Peyer's patch (tissue), 4 donors: ENCODE results near the gene KLHDC9. TPM values are rescaled to one million over a fixed set of nuclear protein-coding genes. Genes with fewer than 3 reads are reported as not detected.
A peak's percentile ranks its signal among the peaks of the same experiment; 100 is the strongest.
"Not testable (repeated sequence)": the region's sequence is repeated elsewhere in the genome, so short reads cannot be mapped to it uniquely, and the experiment has no call there.

ENCODE experiments used
- DNase-seq, 3 donors: peaks; one replicate each; pipeline ENCODE4 v3.0.0-alpha.2; 2017 to 2019
- H3K27ac ChIP-seq, 4 donors: fragments of 200-600 bp; sonication (generic); one replicate each; pipeline ENCODE4 v1.5.1; 2016 to 2019
- H3K27me3 ChIP-seq, 2 donors: fragments of 200-600 bp; sonication (generic); one replicate each; pipeline ENCODE4 v1.5.1; 2019
- H3K36me3 ChIP-seq, 3 donors: fragments of 200-600 bp; sonication (generic); one replicate each; pipeline ENCODE4 v1.5.1; 2016 to 2019
- H3K4me1 ChIP-seq, 4 donors: fragments of 200-600 bp; sonication (generic); one replicate each; pipeline ENCODE4 v1.5.1; 2016 to 2019
- H3K4me3 ChIP-seq, 4 donors: fragments of 200-600 bp; sonication (generic); 1 replicate in 3 of 4; 2 replicates in 1 of 4; pipeline ENCODE4 v1.5.1; 2016 to 2019; ENCODE audit warnings: mild to moderate bottlenecking in 1 of 4
- H3K9me3 ChIP-seq, 4 donors: fragments of 200-600 bp; sonication (generic); one replicate each; pipeline ENCODE4 v1.5.1; 2016 to 2019; ENCODE audit warnings: mild to moderate bottlenecking in 1 of 4
- POLR2A ChIP-seq, 2 donors: fragments of 450-650 bp; IDR thresholded peaks; one replicate each; pipeline ENCODE4 v1.5.1; 2017; ENCODE audit warnings: antibody characterized with exemption in 2 of 2, mild to moderate bottlenecking in 2 of 2, moderate library complexity in 2 of 2
- total RNA-seq, 4 donors: library from RNA; depleted of rRNA; stranded (reverse); fragments of >200 nt; gene quantifications; one replicate each; pipeline ENCODE4 v1.1.0, GENCODE V29; 2016
- TF ChIP-seq, protein P1 (sequence below), 6 experiments: fragments of 450-650 bp in 4 of 6; fragments of 200-600 bp in 2 of 6; sonication (generic) in 1 of 6; IDR thresholded peaks; one replicate each; pipeline ENCODE4 v1.5.1; 2017 to 2019; ENCODE audit warnings: antibody characterized with exemption in 6 of 6, mild to moderate bottlenecking in 3 of 6, moderate library complexity in 1 of 6

Gene KLHDC9
- total RNA-seq, 4 donors from 2014 or later: 2.1 to 4.8 (median 2.4) TPM; not detected in 1

DNA sequence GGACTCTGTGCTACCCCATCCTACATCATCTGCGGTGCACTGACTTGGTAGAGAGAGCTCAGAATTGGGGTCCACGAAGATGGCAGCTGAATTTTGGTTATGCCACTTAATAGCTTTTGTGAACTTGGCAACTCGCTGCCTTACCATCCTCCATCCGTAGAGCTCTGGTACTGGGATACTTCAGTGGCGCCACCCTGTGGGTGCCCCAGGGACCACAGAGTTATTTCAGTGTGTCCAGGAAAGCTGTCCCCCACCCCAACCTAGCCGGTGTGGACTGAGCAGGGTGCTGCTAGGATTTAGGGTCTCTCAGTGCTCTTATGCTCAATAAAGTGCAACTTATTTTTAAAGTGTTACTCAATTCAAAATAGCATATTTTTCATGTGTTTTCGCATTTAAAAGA is 43.4 kb upstream of the KLHDC9 start:
- DNase-seq: no peak
- TF ChIP-seq, protein P1, sequence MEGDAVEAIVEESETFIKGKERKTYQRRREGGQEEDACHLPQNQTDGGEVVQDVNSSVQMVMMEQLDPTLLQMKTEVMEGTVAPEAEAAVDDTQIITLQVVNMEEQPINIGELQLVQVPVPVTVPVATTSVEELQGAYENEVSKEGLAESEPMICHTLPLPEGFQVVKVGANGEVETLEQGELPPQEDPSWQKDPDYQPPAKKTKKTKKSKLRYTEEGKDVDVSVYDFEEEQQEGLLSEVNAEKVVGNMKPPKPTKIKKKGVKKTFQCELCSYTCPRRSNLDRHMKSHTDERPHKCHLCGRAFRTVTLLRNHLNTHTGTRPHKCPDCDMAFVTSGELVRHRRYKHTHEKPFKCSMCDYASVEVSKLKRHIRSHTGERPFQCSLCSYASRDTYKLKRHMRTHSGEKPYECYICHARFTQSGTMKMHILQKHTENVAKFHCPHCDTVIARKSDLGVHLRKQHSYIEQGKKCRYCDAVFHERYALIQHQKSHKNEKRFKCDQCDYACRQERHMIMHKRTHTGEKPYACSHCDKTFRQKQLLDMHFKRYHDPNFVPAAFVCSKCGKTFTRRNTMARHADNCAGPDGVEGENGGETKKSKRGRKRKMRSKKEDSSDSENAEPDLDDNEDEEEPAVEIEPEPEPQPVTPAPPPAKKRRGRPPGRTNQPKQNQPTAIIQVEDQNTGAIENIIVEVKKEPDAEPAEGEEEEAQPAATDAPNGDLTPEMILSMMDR (IDR thresholded peaks at IDR 0.05): no peak
- no peak for TF ChIP-seq POLR2A (IDR thresholded peaks at IDR 0.05)
- Histone ChIP-seq H3K27ac (no peak overlapping the region), H3K9me3 (no peaks in the 10 kb centered on the region), H3K27me3 (peaks cover 0 to 3% of the 10 kb centered on the region in 2 donors), H3K4me3 (no peak overlapping the region), H3K36me3 (peaks cover 0 to 21% (median 0%) of the 10 kb centered on the region in 3 donors), H3K4me1 (peaks cover 0 to 7% (median 0%) of the 10 kb centered on the region in 4 donors)

DNA sequence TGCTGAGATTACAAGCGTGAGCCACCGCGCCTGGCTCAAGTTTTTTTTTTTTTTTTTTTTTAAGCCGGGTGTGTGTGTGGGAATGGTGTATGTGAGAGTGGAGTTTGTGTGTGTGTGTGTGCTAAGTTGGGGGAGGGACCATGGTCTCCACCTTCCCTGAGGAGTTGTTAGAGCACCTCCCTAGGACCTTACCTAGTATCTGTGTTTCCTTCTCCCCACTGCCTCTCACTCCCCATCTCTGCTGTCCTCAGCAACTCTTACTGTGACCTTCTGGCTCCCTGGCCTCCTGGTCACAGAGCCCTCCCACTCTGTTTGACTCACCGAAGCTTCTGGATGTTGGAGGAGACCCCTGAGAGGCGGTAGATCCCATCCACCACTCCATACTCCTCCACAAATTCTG is 38.9 kb upstream of the KLHDC9 start:
- no peak overlapping the region for H3K27ac ChIP-seq
- H3K9me3 ChIP-seq: no peaks in the 10 kb centered on the region
- H3K36me3 ChIP-seq: no peaks in the 10 kb centered on the region
- H3K4me1 ChIP-seq: no peaks in the 10 kb centered on the region
- peaks cover 0 to 3% of the 10 kb centered on the region in 2 donors for H3K27me3 ChIP-seq
- no peak for DNase-seq
- no peak overlapping the region for H3K4me3 ChIP-seq
- no peak for TF ChIP-seq POLR2A (IDR thresholded peaks at IDR 0.05)
- TF ChIP-seq, protein P1 (IDR thresholded peaks at IDR 0.05): no peak

DNA sequence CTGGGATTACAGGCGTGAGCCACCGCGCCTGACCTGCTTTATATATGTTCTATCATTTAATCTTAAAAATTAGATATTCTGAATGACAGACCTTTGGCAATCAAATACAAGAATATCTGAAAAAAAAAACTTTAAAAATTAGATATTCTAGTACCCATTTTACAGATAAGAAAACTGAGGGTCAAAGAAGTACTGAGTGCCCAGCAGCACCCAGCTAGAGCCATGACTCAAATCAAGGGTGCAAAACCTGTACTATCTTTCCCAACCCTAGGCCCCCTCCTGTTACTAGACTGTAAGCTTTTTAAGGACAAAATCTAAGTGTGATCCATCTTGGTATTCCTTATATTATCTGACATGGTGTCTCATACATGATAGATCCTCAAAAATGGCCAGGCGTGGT is 36.7 kb upstream of the KLHDC9 start:
- Histone ChIP-seq H3K4me1 (peaks cover 0 to 5% (median 0%) of the 10 kb centered on the region in 4 donors), H3K9me3 (no peaks in the 10 kb centered on the region), H3K36me3 (no peaks in the 10 kb centered on the region), H3K27me3 (no peaks in the 10 kb centered on the region), H3K27ac (no peak overlapping the region), H3K4me3 (no peak overlapping the region)
- no peak for TF ChIP-seq POLR2A (IDR thresholded peaks at IDR 0.05)
- TF ChIP-seq, protein P1 (IDR thresholded peaks at IDR 0.05): no peak
- DNase-seq: no peak

DNA sequence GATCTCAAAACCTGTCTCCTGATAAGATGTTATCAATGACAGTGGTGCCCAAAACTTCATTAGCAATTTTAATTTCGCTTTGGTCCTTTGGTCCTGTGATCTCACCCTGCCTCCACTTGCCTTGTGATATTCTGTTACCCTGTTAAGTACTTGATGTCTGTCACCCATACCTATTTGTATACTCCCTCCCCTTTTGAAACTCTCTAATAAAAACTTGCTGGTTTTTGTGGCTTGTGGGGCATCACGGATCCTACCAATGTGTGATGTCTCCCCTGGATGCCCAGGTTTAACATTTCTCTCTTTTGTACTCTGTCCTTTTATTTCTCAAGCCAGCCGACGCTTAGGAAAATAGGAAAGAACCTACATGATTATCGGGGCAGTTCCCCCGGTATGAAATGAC is 34.2 kb upstream of the KLHDC9 start:
- H3K9me3 ChIP-seq, DNase-seq, H3K27me3 ChIP-seq, H3K27ac ChIP-seq, H3K4me3 ChIP-seq, H3K36me3 ChIP-seq: not testable (repeated sequence)
- peaks cover 0 to 19% (median 0%) of the 10 kb centered on the region in 4 donors for H3K4me1 ChIP-seq

DNA sequence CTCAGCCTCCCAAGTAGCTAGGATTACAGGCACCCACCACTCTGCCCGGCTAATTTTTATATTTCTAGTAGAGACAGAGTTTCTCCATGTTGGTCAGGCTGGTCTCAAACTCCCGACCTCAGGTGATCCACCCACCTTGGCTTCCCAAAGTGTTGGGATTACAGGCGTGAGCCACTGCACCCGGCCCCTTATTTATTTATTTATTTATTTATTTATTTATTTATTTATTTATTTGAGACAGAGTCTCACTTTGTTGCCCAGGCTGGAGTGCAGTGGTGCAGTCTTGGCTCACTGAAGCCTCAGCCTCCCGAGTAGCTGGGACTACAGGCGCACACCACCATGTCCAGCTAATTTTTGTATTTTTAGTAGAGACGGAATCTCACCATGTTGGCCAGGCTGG is 32.5 kb upstream of the KLHDC9 start:
- H3K27ac ChIP-seq, H3K27me3 ChIP-seq, H3K9me3 ChIP-seq, H3K4me3 ChIP-seq, DNase-seq, H3K36me3 ChIP-seq: not testable (repeated sequence)
- peaks cover 0 to 19% (median 2%) of the 10 kb centered on the region in 4 donors for H3K4me1 ChIP-seq

DNA sequence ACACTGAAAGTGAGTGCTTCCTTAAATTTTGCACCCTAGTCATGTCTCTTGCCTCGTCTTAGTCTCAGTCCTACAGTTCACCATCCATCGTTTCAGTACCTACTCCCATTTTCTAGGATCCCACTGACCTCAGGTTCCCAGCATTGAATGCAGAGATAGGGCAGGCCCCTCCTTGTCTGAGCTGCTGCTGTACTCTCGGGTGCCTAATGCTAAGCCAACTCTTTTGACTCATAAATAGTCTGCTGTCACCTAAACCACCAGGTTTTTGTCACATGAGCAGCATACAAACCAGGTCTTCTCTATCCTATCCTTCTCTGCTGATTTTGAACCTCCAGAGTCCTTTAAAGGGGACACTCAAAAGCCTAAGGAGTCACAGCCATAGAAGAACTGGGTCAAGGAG is 31.5 kb upstream of the KLHDC9 start:
- H3K9me3 ChIP-seq: no peaks in the 10 kb centered on the region
- H3K27me3 ChIP-seq: no peaks in the 10 kb centered on the region
- H3K27ac ChIP-seq: peak overlapping the region in 1 of 4 donors; percentile 4
- no peaks in the 10 kb centered on the region for H3K36me3 ChIP-seq
- H3K4me3 ChIP-seq: peak overlapping the region in 1 of 4 donors; percentile 62
- H3K4me1 ChIP-seq: peaks cover 0 to 19% (median 2%) of the 10 kb centered on the region in 4 donors
- TF ChIP-seq, protein P1 (IDR thresholded peaks at IDR 0.05): no peak
- TF ChIP-seq POLR2A (IDR thresholded peaks at IDR 0.05): no peak
- DNase-seq: no peak
